HepG2 (cell line): ENCODE measurements around the gene VPS9D1. TPM values are rescaled to one million over a fixed set of nuclear protein-coding genes. Genes with fewer than 3 reads are reported as not detected.

Source experiments
- ATAC-seq: fragments of 200-7000 bp; cut with Tn5 transposase; 3 replicates; pipeline ENCODE4 v1.9.1; 2020; ENCODE audit warnings: mild to moderate bottlenecking, moderate library complexity
- BruUV-seq: library from RNA; stranded (reverse); fragments of 400-500 nt; replicated peaks from 2 replicates; lab custom pipeline; 2021; lab: Mats Ljungman, UMichigan
- CTCF ChIA-PET: fragments of 300-600 bp; formaldehyde crosslinking; extraction: SDS; loops from one replicate; lab custom pipeline; 2021; ENCODE audit warnings: low total read pairs, inconsistent platforms, low intra/inter-chr PET ratio; lab: Yijun Ruan, JAX
- POLR2A ChIA-PET: fragments of 350-600 bp; sonication (Branson Sonifier 250); formaldehyde crosslinking; loops from one replicate; lab custom pipeline; 2020; ENCODE audit warnings: antibody characterized with exemption, inconsistent platforms; lab: Yijun Ruan, JAX
- DNase-seq: peaks from one replicate; pipeline ENCODE4 v3.0.0-alpha.2; 2015; ENCODE audit warnings: low spot score
- FAIRE-seq: peaks from 3 replicates; lab custom pipeline; 2011; peaks lifted over from hg19 to GRCh38; lab: Jason Lieb, UNC
- H2AFZ ChIP-seq: one replicate; pipeline ENCODE4 v1.6.1; 2011; ENCODE audit warnings: low read length, inconsistent platforms
- H3K27ac ChIP-seq: fragments of 300-600 bp; 3 replicates; pipeline ENCODE4 v1.8.0; 2011; ENCODE audit warnings: mixed run types, mild to moderate bottlenecking, mixed read lengths, low read length, inconsistent platforms; ENCODE audit not compliant: insufficient read depth; ENCODE audit errors: extremely low read length
- H3K27me3 ChIP-seq, 2 experiments: fragments of 200-600 bp in 1 of 2; 2 replicates in 1 of 2; 3 replicates in 1 of 2; pipeline versions ENCODE4 v1.6.0 to v1.8.0; 2011; ENCODE audit warnings: low read length in 2 of 2, mild to moderate bottlenecking in 2 of 2, moderate library complexity in 2 of 2, inconsistent platforms in 1 of 2; ENCODE audit not compliant: insufficient read depth in 2 of 2, control insufficient read depth in 1 of 2
- H3K36me3 ChIP-seq, 2 experiments: fragments of 200-600 bp in 1 of 2; replicated peaks in 1 of 2; 2 replicates in 1 of 2; 3 replicates in 1 of 2; pipeline versions ENCODE4 v1.5.1 to v1.8.0; 2011; ENCODE audit warnings: low read length in 2 of 2, inconsistent platforms in 1 of 2; ENCODE audit not compliant: insufficient read depth in 2 of 2, control insufficient read depth in 1 of 2
- H3K4me1 ChIP-seq: 2 replicates; pipeline ENCODE4 v1.5.1; 2012; ENCODE audit warnings: low read length, inconsistent platforms; ENCODE audit not compliant: insufficient read depth
- H3K4me2 ChIP-seq: 2 replicates; pipeline ENCODE4 v1.6.0; 2011; ENCODE audit warnings: low read depth, low read length, inconsistent platforms
- H3K4me3 ChIP-seq, 3 experiments: fragments of 200-600 bp in 1 of 3; sonication (generic), shearing (Covaris generic) in 1 of 3; replicated peaks in 1 of 3; 2 replicates each; pipeline ENCODE4 v1.5.1; 2011 to 2016; ENCODE audit warnings: low read length in 3 of 3, inconsistent platforms in 2 of 3, low read depth in 2 of 3, mild to moderate bottlenecking in 2 of 3, control low read depth in 1 of 3, mixed read lengths in 1 of 3; ENCODE audit not compliant: insufficient read depth in 1 of 3
- H3K79me2 ChIP-seq: one replicate; pipeline ENCODE4 v1.6.1; 2011; ENCODE audit warnings: low read length, inconsistent platforms; ENCODE audit not compliant: insufficient read depth
- H3K9ac ChIP-seq: 2 replicates; pipeline ENCODE4 v1.6.0; 2011; ENCODE audit warnings: mild to moderate bottlenecking, low read depth, low read length, inconsistent platforms; ENCODE audit not compliant: insufficient read depth
- H3K9me3 ChIP-seq: 2 replicates; pipeline ENCODE4 v1.5.1; 2012; ENCODE audit warnings: mild to moderate bottlenecking, low read length
- H4K20me1 ChIP-seq: 2 replicates; pipeline ENCODE4 v1.6.0; 2011; ENCODE audit warnings: inconsistent platforms, mild to moderate bottlenecking, low read length, moderate library complexity; ENCODE audit not compliant: insufficient read depth
- AGO1 ChIP-seq: fragments of 200-400 bp; formaldehyde crosslinking; IDR thresholded peaks from 2 replicates; pipeline ENCODE4 v1.6.1; 2017; ENCODE audit warnings: mild to moderate bottlenecking, low read depth, low read length, moderate library complexity; ENCODE audit not compliant: poor library complexity, severe bottlenecking
- CHCHD3 ChIP-seq: sonication (generic); formaldehyde crosslinking; IDR thresholded peaks from 2 replicates; pipeline ENCODE4 v1.8.0; 2022; ENCODE audit warnings: mild to moderate bottlenecking, missing genetic modification reagents, moderate library complexity
- KAT7 ChIP-seq: IDR thresholded peaks from 2 replicates; pipeline ENCODE4 v1.6.1; 2018; ENCODE audit warnings: borderline replicate concordance, missing compliant biosample characterization
- MAZ ChIP-seq, 2 experiments: sonication (generic) in 1 of 2; formaldehyde crosslinking in 1 of 2; IDR thresholded peaks; 2 replicates each; pipeline versions ENCODE4 v1.5.0 to v1.6.1; 2012 to 2020; ENCODE audit warnings: low read depth in 2 of 2, mild to moderate bottlenecking in 2 of 2, borderline replicate concordance in 1 of 2, improper control_type of control experiment in 1 of 2, low read length in 1 of 2, missing genetic modification reagents in 1 of 2, moderate library complexity in 1 of 2
- NFE2 ChIP-seq: sonication (generic); formaldehyde crosslinking; IDR thresholded peaks from 2 replicates; pipeline ENCODE4 v1.4.0; 2020; ENCODE audit warnings: missing genetic modification reagents
- POLR2AphosphoS5 ChIP-seq: IDR thresholded peaks from 2 replicates; pipeline ENCODE4 v1.6.1; 2012; ENCODE audit warnings: low read depth, low read length
- RBFOX2 ChIP-seq: fragments of 200-400 bp; formaldehyde crosslinking; IDR thresholded peaks from 2 replicates; pipeline ENCODE4 v1.6.1; 2017; ENCODE audit warnings: low read depth, mild to moderate bottlenecking, low read length
- RXRA ChIP-seq: sonication (generic); formaldehyde crosslinking; IDR thresholded peaks from 2 replicates; pipeline ENCODE4 v1.5.1; 2020; ENCODE audit warnings: missing genetic modification reagents
- THYN1 ChIP-seq: sonication (generic); formaldehyde crosslinking; IDR thresholded peaks from 2 replicates; pipeline ENCODE4 v1.8.1; 2023; ENCODE audit warnings: low read depth, mild to moderate bottlenecking, moderate library complexity, missing genetic modification reagents, borderline replicate concordance
- YEATS4 ChIP-seq: sonication (generic); formaldehyde crosslinking; IDR thresholded peaks from 2 replicates; pipeline ENCODE4 v1.4.0; 2020; ENCODE audit warnings: missing genetic modification reagents, borderline replicate concordance
- ZFP36 ChIP-seq: fragments of 150-350 bp; IDR thresholded peaks from 2 replicates; pipeline ENCODE4 v1.6.1; 2018; ENCODE audit warnings: borderline replicate concordance, low read length, low read depth; ENCODE audit not compliant: partially characterized antibody
- ZNF605 ChIP-seq: sonication (generic); formaldehyde crosslinking; IDR thresholded peaks from 2 replicates; pipeline ENCODE4 v1.8.0; 2022; ENCODE audit warnings: mild to moderate bottlenecking, missing genetic modification reagents
- ZNF616 ChIP-seq: sonication (generic); formaldehyde crosslinking; IDR thresholded peaks from 2 replicates; pipeline ENCODE4 v1.5.0; 2020; ENCODE audit warnings: low read depth, mild to moderate bottlenecking, missing genetic modification reagents
- WGBS: methylation state at CpG from one replicate; pipeline ENCODE4 v1.1.6; 2017; ENCODE audit warnings: low lambda C conversion rate; 5-methylcytosine and 5-hydroxymethylcytosine counted together
- in situ Hi-C: cut with HindIII; loops from 2 replicates; pipeline ENCODE4 v1.10.0; 2017; ENCODE audit warnings: low pct_unique_long_range_greater_than_20kb; ENCODE audit not compliant: extremely low pct_ligation_motif_present
- intact Hi-C: fragments of 100-400 bp; cut with micrococcal nuclease; formaldehyde crosslinking; loops from one replicate; pipeline ENCODE4 v1.10.0; 2022; ENCODE audit not compliant: unreplicated experiment
- polyA plus RNA-seq, 8 experiments: library from polyadenylated mRNA; depleted of rRNA in 3 of 8; stranded (reverse) in 7 of 8; unstranded in 1 of 8; fragments of >200 nt; fragmentation: Illumina TruSeq in 4 of 8; extraction: Trizol in 4 of 8; gene quantifications; 2 replicates each; pipeline versions ENCODE4 v1.2.1 to v1.2.3, GENCODE V29; 2011 to 2016; ENCODE audit warnings: low read depth in 4 of 8, missing spikeins in 1 of 8, mixed read lengths in 1 of 8; ENCODE audit not compliant: insufficient read depth in 1 of 8
- total RNA-seq, 5 experiments: library from RNA; depleted of rRNA; stranded (reverse); fragments of >200 nt; fragmentation: Illumina TruSeq; extraction: Trizol; gene quantifications; 2 replicates each; pipeline ENCODE4 v1.2.3, GENCODE V29; 2016; ENCODE audit warnings: low read depth in 1 of 5
- TF ChIP-seq, protein P1 (sequence below): sonication (generic); formaldehyde crosslinking; IDR thresholded peaks from 2 replicates; pipeline ENCODE4 v1.4.0; 2020; ENCODE audit warnings: missing genetic modification reagents, borderline replicate concordance
- TF ChIP-seq, protein P2 (sequence below): sonication (generic); formaldehyde crosslinking; IDR thresholded peaks from 2 replicates; pipeline ENCODE4 v1.4.0; 2020; ENCODE audit warnings: missing genetic modification reagents
- TF ChIP-seq, protein P3 (sequence below): sonication (generic); formaldehyde crosslinking; IDR thresholded peaks from 2 replicates; pipeline ENCODE4 v1.5.0; 2020; ENCODE audit warnings: missing genetic modification reagents, mild to moderate bottlenecking, borderline replicate concordance

VPS9D1 gene
- total and polyA plus RNA-seq, 2 of the 13 experiments (the other 11 are each of a cell fraction or from before 2014, with no cell fraction given) = 10.1 to 13.2 TPM

DNA sequence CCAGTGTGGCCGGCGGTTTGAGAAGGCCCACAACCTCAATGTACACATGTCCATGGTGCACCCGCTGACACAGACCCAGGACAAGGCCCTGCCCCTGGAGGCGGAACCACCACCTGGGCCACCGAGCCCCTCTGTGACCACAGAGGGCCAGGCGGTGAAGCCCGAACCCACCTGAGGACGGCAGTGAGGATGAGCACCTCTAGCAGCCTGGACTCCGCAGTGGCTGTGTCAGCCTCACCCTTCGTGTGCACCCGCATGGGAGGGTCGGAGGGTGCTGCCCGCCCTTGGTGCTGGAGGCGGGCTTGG lies 17.3 kb upstream of the VPS9D1 start:
- in situ Hi-C loops = no loop called here
- no peaks in the 10 kb centered on the region for H3K79me2 ChIP-seq
- ATAC-seq (peak; percentile 23), DNase-seq (no peak), FAIRE-seq (no peak)
- H3K9ac ChIP-seq = no peak overlapping the region
- WGBS = 95% methylated on average over 9 of the region's 14 CpGs
- H3K27me3 ChIP-seq = no peaks in the 10 kb centered on the region
- H3K36me3 ChIP-seq = peaks cover 45 to 90% of the 10 kb centered on the region in 2 experiments
- CTCF ChIA-PET = no interaction called here
- POLR2A ChIA-PET = interaction anchor here (2.0 kb wide), 1 partner anchor 32 kb away, joined by 4 read pairs; no protein-coding TSS in a partner anchor
- no peaks in the 10 kb centered on the region for H3K9me3 ChIP-seq
- no peaks in the 10 kb centered on the region for H4K20me1 ChIP-seq
- no peaks in the 10 kb centered on the region for H3K4me1 ChIP-seq
- no peak overlapping the region for H3K27ac ChIP-seq
- intact Hi-C loops = no loop called here
- H3K4me3 ChIP-seq = no peak overlapping the region
- H2AFZ ChIP-seq = no peak overlapping the region
- no peak overlapping the region for H3K4me2 ChIP-seq
- no TSS peak for BruUV-seq
- TF ChIP-seq, protein P1, sequence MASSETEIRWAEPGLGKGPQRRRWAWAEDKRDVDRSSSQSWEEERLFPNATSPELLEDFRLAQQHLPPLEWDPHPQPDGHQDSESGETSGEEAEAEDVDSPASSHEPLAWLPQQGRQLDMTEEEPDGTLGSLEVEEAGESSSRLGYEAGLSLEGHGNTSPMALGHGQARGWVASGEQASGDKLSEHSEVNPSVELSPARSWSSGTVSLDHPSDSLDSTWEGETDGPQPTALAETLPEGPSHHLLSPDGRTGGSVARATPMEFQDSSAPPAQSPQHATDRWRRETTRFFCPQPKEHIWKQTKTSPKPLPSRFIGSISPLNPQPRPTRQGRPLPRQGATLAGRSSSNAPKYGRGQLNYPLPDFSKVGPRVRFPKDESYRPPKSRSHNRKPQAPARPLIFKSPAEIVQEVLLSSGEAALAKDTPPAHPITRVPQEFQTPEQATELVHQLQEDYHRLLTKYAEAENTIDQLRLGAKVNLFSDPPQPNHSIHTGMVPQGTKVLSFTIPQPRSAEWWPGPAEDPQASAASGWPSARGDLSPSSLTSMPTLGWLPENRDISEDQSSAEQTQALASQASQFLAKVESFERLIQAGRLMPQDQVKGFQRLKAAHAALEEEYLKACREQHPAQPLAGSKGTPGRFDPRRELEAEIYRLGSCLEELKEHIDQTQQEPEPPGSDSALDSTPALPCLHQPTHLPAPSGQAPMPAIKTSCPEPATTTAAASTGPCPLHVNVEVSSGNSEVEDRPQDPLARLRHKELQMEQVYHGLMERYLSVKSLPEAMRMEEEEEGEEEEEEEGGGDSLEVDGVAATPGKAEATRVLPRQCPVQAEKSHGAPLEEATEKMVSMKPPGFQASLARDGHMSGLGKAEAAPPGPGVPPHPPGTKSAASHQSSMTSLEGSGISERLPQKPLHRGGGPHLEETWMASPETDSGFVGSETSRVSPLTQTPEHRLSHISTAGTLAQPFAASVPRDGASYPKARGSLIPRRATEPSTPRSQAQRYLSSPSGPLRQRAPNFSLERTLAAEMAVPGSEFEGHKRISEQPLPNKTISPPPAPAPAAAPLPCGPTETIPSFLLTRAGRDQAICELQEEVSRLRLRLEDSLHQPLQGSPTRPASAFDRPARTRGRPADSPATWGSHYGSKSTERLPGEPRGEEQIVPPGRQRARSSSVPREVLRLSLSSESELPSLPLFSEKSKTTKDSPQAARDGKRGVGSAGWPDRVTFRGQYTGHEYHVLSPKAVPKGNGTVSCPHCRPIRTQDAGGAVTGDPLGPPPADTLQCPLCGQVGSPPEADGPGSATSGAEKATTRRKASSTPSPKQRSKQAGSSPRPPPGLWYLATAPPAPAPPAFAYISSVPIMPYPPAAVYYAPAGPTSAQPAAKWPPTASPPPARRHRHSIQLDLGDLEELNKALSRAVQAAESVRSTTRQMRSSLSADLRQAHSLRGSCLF (CRISPR knock-in tag) = no peak
- 0 out of 2 replicates have a peak, but pooled peaks have one; percentile 34 for TF ChIP-seq ZNF605
- TF ChIP-seq KAT7 = no peak
- peak; percentile 74 for TF ChIP-seq RBFOX2
- TF ChIP-seq CHCHD3 (CRISPR knock-in tag) = no peak
- TF ChIP-seq ZNF616 = no peak
- peak; percentile 41 for TF ChIP-seq AGO1
- TF ChIP-seq, protein P2, sequence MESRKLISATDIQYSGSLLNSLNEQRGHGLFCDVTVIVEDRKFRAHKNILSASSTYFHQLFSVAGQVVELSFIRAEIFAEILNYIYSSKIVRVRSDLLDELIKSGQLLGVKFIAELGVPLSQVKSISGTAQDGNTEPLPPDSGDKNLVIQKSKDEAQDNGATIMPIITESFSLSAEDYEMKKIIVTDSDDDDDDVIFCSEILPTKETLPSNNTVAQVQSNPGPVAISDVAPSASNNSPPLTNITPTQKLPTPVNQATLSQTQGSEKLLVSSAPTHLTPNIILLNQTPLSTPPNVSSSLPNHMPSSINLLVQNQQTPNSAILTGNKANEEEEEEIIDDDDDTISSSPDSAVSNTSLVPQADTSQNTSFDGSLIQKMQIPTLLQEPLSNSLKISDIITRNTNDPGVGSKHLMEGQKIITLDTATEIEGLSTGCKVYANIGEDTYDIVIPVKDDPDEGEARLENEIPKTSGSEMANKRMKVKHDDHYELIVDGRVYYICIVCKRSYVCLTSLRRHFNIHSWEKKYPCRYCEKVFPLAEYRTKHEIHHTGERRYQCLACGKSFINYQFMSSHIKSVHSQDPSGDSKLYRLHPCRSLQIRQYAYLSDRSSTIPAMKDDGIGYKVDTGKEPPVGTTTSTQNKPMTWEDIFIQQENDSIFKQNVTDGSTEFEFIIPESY (CRISPR knock-in tag) = peak; percentile 74; the same call in 1 of the 2 replicates
- TF ChIP-seq, protein P3, sequence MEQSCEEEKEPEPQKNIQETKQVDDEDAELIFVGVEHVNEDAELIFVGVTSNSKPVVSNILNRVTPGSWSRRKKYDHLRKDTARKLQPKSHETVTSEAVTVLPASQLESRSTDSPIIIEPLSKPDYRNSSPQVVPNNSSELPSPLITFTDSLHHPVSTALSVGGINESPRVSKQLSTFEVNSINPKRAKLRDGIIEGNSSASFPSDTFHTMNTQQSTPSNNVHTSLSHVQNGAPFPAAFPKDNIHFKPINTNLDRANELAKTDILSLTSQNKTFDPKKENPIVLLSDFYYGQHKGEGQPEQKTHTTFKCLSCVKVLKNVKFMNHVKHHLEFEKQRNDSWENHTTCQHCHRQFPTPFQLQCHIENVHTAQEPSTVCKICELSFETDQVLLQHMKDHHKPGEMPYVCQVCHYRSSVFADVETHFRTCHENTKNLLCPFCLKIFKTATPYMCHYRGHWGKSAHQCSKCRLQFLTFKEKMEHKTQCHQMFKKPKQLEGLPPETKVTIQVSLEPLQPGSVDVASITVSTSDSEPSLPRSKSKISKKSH (CRISPR knock-in tag) = no peak
- peak; percentile 27; the same call in 1 of the 2 replicates for TF ChIP-seq POLR2AphosphoS5
- no peak for TF ChIP-seq MAZ (IDR thresholded peaks at IDR 0.05; ENCODE audit: borderline replicate concordance, low read depth, low read length)
- TF ChIP-seq MAZ (CRISPR knock-in tag; IDR thresholded peaks at IDR 0.05; ENCODE audit: low read depth) = no peak
- TF ChIP-seq NFE2 (CRISPR knock-in tag) = no peak
- no peak for TF ChIP-seq ZFP36
- no peak for TF ChIP-seq YEATS4 (CRISPR knock-in tag)
- TF ChIP-seq THYN1 = no peak
- TF ChIP-seq RXRA (CRISPR knock-in tag) = 0 out of 2 replicates have a peak, but pooled peaks have one; percentile 36
